ENCODE measurements around the gene ANLN.

GRCh38 chr7:36460811-36461429, 71.3 kb downstream of the ANLN start:
- TF ChIP-seq CTCF (conservative IDR thresholded peaks at IDR 0.05; ENCODE audit: low read depth in 2 of 2), result no peak
- TF ChIP-seq POLR2AphosphoS5 (IDR thresholded peaks at IDR 0.05; ENCODE audit: low read depth), result no peak
- no peak for TF ChIP-seq REST (IDR thresholded peaks at IDR 0.05; ENCODE audit: unreplicated experiment)
- TF ChIP-seq EZH2phosphoT487 (IDR thresholded peaks at IDR 0.05; ENCODE audit: unreplicated experiment), result no peak
- no peak for TF ChIP-seq EZH2 (IDR thresholded peaks at IDR 0.05; ENCODE audit: low read depth, unreplicated experiment)
- no peak for TF ChIP-seq ETS1 (IDR thresholded peaks at IDR 0.05)
- no peak for TF ChIP-seq CREB1 (CRISPR knock-in tag; IDR thresholded peaks at IDR 0.05; ENCODE audit: low read depth)
- no peak for TF ChIP-seq ZNF331 (CRISPR knock-in tag; IDR thresholded peaks at IDR 0.05; ENCODE audit: low read depth)
- no peak for TF ChIP-seq JUNB (IDR thresholded peaks at IDR 0.05; ENCODE audit: unreplicated experiment)
- no peak for TF ChIP-seq STAT1 (IDR thresholded peaks at IDR 0.05; ENCODE audit: unreplicated experiment)
